ENCODE measurements around the gene ZNF70. TPM values are rescaled to one million over a fixed set of nuclear protein-coding genes. Genes with fewer than 3 reads are reported as not detected.

ZNF70 gene
- total RNA-seq, 1 donor from 2014 or later, result 4.9 TPM

- H3K27ac Mint-ChIP-seq, result no peak overlapping the region
Measured at GRCh38 chr22:23779731-23780130, 28.8 kb upstream of the ZNF70 start.

GRCh38 chr22:23779083-23779482 is 28.2 kb upstream of the ZNF70 start:
- ATAC-seq (ENCODE audit: low read depth) (no peak), DNase-seq (no peak)
- Mint-ChIP-seq H3K4me1 (peaks cover 4% of the 10 kb centered on the region), H3K9me3 (no peaks in the 10 kb centered on the region), H3K27me3 (no peaks in the 10 kb centered on the region), H3K36me3 (ENCODE audit: low read depth) (peaks cover 4% of the 10 kb centered on the region), H3K4me3 (no peak overlapping the region), H3K27ac (no peak overlapping the region)
- POLR2A ChIA-PET, result interaction anchor here (0.6 kb wide), 1 partner anchor 30 kb away, joined by 6 read pairs; no protein-coding TSS in a partner anchor
- CTCF ChIA-PET, result no interaction called here
- no peak for TF ChIP-seq CTCF (IDR thresholded peaks at IDR 0.05)
- intact Hi-C loops (cut with micrococcal nuclease), result no loop called here

More at GRCh38 chr22:23779731-23780130, 28.8 kb upstream of the ZNF70 start:
- H3K4me1 Mint-ChIP-seq, result peaks cover 7% of the 10 kb centered on the region
- ATAC-seq (ENCODE audit: low read depth), result no peak
- peaks cover 4% of the 10 kb centered on the region for H3K36me3 Mint-ChIP-seq (ENCODE audit: low read depth)
- H3K9me3 Mint-ChIP-seq, result no peaks in the 10 kb centered on the region
- DNase-seq, result no peak
- no peak overlapping the region for H3K4me3 Mint-ChIP-seq
- no peaks in the 10 kb centered on the region for H3K27me3 Mint-ChIP-seq
- ChIA-PET POLR2A (no interaction called here), CTCF (no interaction called here)
- TF ChIP-seq CTCF (IDR thresholded peaks at IDR 0.05), result no peak
- intact Hi-C loops (cut with micrococcal nuclease), result no loop called here

- H3K9me3 Mint-ChIP-seq, result no peaks in the 10 kb centered on the region
- H3K27me3 Mint-ChIP-seq, result no peaks in the 10 kb centered on the region
- intact Hi-C loops (cut with micrococcal nuclease), result no loop called here
- no peak overlapping the region for H3K27ac Mint-ChIP-seq
- ATAC-seq (ENCODE audit: low read depth) (no peak), DNase-seq (no peak)
- H3K4me3 Mint-ChIP-seq, result no peak overlapping the region
- ChIA-PET CTCF (no interaction called here), POLR2A (interaction anchor here (2.2 kb wide), 1 partner anchor 8 kb away, joined by 6 read pairs; the partner anchor contains the start of gene SMARCB1)
- peaks cover 6% of the 10 kb centered on the region for H3K4me1 Mint-ChIP-seq
- TF ChIP-seq CTCF (IDR thresholded peaks at IDR 0.05), result no peak
- peaks cover 4% of the 10 kb centered on the region for H3K36me3 Mint-ChIP-seq (ENCODE audit: low read depth)
Measured at GRCh38 chr22:23778577-23778900, 27.6 kb upstream of the ZNF70 start.

- peaks cover 11% of the 10 kb centered on the region for H3K4me1 Mint-ChIP-seq
- no peak overlapping the region for H3K4me3 Mint-ChIP-seq
- no peaks in the 10 kb centered on the region for H3K27me3 Mint-ChIP-seq
- DNase-seq (no peak), ATAC-seq (ENCODE audit: low read depth) (no peak)
- TF ChIP-seq CTCF (IDR thresholded peaks at IDR 0.05), result no peak
- peaks cover 4% of the 10 kb centered on the region for H3K36me3 Mint-ChIP-seq (ENCODE audit: low read depth)
- H3K9me3 Mint-ChIP-seq, result no peaks in the 10 kb centered on the region
- H3K27ac Mint-ChIP-seq, result no peak overlapping the region
- intact Hi-C loops (cut with micrococcal nuclease), result no loop called here
- ChIA-PET CTCF (interaction anchor here (0.5 kb wide), 1 partner anchor 20 kb away, joined by 3 read pairs; no protein-coding TSS in a partner anchor), POLR2A (interaction anchor here (0.8 to 2.2 kb wide), 2 partner anchors 9 to 21 kb away, joined by 4 to 6 read pairs; partner anchors contain the start of gene SMARCB1)
Measured at GRCh38 chr22:23777776-23778576, 27.1 kb upstream of the ZNF70 start.

- CTCF ChIA-PET, result interaction anchor here (1.4 to 2.0 kb wide), 2 partner anchors 10 to 76 kb away, joined by 3 to 4 read pairs; no protein-coding TSS in a partner anchor
- TF ChIP-seq CTCF (IDR thresholded peaks at IDR 0.05), result no peak
- ATAC-seq (ENCODE audit: low read depth) (no peak), DNase-seq (no peak)
- Mint-ChIP-seq H3K36me3 (ENCODE audit: low read depth) (no peaks in the 10 kb centered on the region), H3K27me3 (no peaks in the 10 kb centered on the region), H3K27ac (no peak overlapping the region), H3K9me3 (no peaks in the 10 kb centered on the region), H3K4me3 (no peak overlapping the region), H3K4me1 (peaks cover 25% of the 10 kb centered on the region)
- intact Hi-C loops (cut with micrococcal nuclease), result no loop called here
- POLR2A ChIA-PET, result interaction anchor here (1.2 to 1.8 kb wide), 3 partner anchors 25 to 82 kb away, joined by 4 to 6 read pairs (median 5); partner anchors contain the start of genes SLC2A11 and ZNF70
Measured at GRCh38 chr22:23775779-23776375, 25.0 kb upstream of the ZNF70 start.

Measured in activated B cell treated with CpG ODN at 0.5 μM for 24 hours (primary cell).